Erythroblast (primary cell): ENCODE measurements around the gene MTO1.
"Not testable (repeated sequence)": the region's sequence is repeated elsewhere in the genome, so short reads cannot be mapped to it uniquely, and the experiment has no call there.

Experiments used
- GATA1 ChIP-seq: IDR thresholded peaks from 2 replicates; pipeline ENCODE4 v1.6.1; 2011; ENCODE audit warnings: low read depth, mild to moderate bottlenecking, control low read depth, low read length, moderate library complexity
- POLR2A ChIP-seq: IDR thresholded peaks from 2 replicates; pipeline ENCODE4 v1.6.1; 2011; ENCODE audit warnings: mild to moderate bottlenecking, low read length

GRCh38 chr6:73542481-73542880, 80.9 kb downstream of the MTO1 start:
- not testable (repeated sequence) for TF ChIP-seq POLR2A, GATA1
